Activated CD8-positive, alpha-beta T cell treated with anti-CD3 and anti-CD28 coated beads, Interleukin-2, amount 10 ng/mL, durations not matched to agents 7 days and 5 days (primary cell): ENCODE results near the gene NFYA. TPM values are rescaled to one million over a fixed set of nuclear protein-coding genes. Genes with fewer than 3 reads are reported as not detected.

ENCODE experiments used
- ATAC-seq: fragments of 150-1000 bp; cut with Tn5 transposase; one replicate; pipeline ENCODE4 v1.10.0; 2021; ENCODE audit warnings: moderate library complexity
- CTCF ChIA-PET: fragments of 350-600 bp; sonication (Branson Sonifier 250); formaldehyde crosslinking; loops from one replicate; lab custom pipeline; 2021; ENCODE audit warnings: antibody characterized with exemption; lab: Charles Lee
- POLR2A ChIA-PET: fragments of 350-600 bp; sonication (Branson Sonifier 250); formaldehyde crosslinking; loops from one replicate; lab custom pipeline; 2021; ENCODE audit warnings: antibody characterized with exemption; lab: Charles Lee
- DNase-seq: peaks from one replicate; pipeline ENCODE4 v3.0.0-alpha.2; 2020
- H3K27ac Mint-ChIP-seq: one replicate; pipeline ENCODE4 v1.8.0; 2021; ENCODE audit warnings: mild to moderate bottlenecking, mixed read lengths
- H3K27me3 Mint-ChIP-seq: one replicate; pipeline ENCODE4 v1.8.0; 2021; ENCODE audit warnings: low read depth, mixed read lengths
- H3K36me3 Mint-ChIP-seq: one replicate; pipeline ENCODE4 v1.8.0; 2021; ENCODE audit warnings: low read depth, mixed read lengths
- H3K4me1 Mint-ChIP-seq: one replicate; pipeline ENCODE4 v1.8.0; 2021; ENCODE audit warnings: low read depth, mixed read lengths
- H3K4me3 Mint-ChIP-seq: one replicate; pipeline ENCODE4 v1.8.0; 2021; ENCODE audit warnings: mild to moderate bottlenecking, mixed read lengths
- H3K9me3 Mint-ChIP-seq: one replicate; pipeline ENCODE4 v1.8.0; 2022; ENCODE audit warnings: mixed read lengths; ENCODE audit not compliant: insufficient read depth
- total RNA-seq, 2 experiments: library from RNA; stranded (reverse); gene quantifications; one replicate each; pipeline ENCODE4 v1.2.3, GENCODE V29; 2021

Gene NFYA
- total RNA-seq, 2 experiments from 2014 or later = 32.3 to 32.5 TPM

GRCh38 chr6:41120058-41120457 lies 47.3 kb downstream of the NFYA start:
- ATAC-seq = no peak
- ChIA-PET CTCF (interaction anchor here (0.9 kb wide), 1 partner anchor 40 kb away, joined by 3 read pairs; no protein-coding TSS in a partner anchor), POLR2A (no interaction called here)
- no peak for DNase-seq
- no peaks in the 10 kb centered on the region for H3K27me3 Mint-ChIP-seq
- no peaks in the 10 kb centered on the region for H3K4me1 Mint-ChIP-seq
- H3K27ac Mint-ChIP-seq = no peak overlapping the region
- H3K36me3 Mint-ChIP-seq = peaks cover 3% of the 10 kb centered on the region
- H3K4me3 Mint-ChIP-seq = no peak overlapping the region
- no peaks in the 10 kb centered on the region for H3K9me3 Mint-ChIP-seq

GRCh38 chr6:41122373-41122772 lies 49.6 kb downstream of the NFYA start:
- no peak overlapping the region for H3K27ac Mint-ChIP-seq
- POLR2A ChIA-PET = no interaction called here
- CTCF ChIA-PET = no interaction called here
- H3K27me3 Mint-ChIP-seq = no peaks in the 10 kb centered on the region
- no peak overlapping the region for H3K4me3 Mint-ChIP-seq
- DNase-seq (no peak), ATAC-seq (no peak)
- H3K9me3 Mint-ChIP-seq = no peaks in the 10 kb centered on the region
- no peaks in the 10 kb centered on the region for H3K4me1 Mint-ChIP-seq
- peaks cover 3% of the 10 kb centered on the region for H3K36me3 Mint-ChIP-seq

GRCh38 chr6:41122918-41123317 lies 50.1 kb downstream of the NFYA start:
- ATAC-seq = no peak

GRCh38 chr6:41125282-41125681 lies 52.5 kb downstream of the NFYA start:
- Mint-ChIP-seq H3K9me3 (no peaks in the 10 kb centered on the region), H3K4me3 (no peak overlapping the region), H3K27ac (no peak overlapping the region), H3K36me3 (peaks cover 3% of the 10 kb centered on the region), H3K4me1 (no peaks in the 10 kb centered on the region), H3K27me3 (no peaks in the 10 kb centered on the region)
- POLR2A ChIA-PET = no interaction called here
- DNase-seq (no peak), ATAC-seq (no peak)
- CTCF ChIA-PET = interaction anchor here (0.8 to 1.2 kb wide), 2 partner anchors 12 to 14 kb away, joined by 3 read pairs; no protein-coding TSS in a partner anchor

More at GRCh38 chr6:41122918-41123317, 50.1 kb downstream of the NFYA start:
- Mint-ChIP-seq H3K4me3 (no peak overlapping the region), H3K27ac (no peak overlapping the region), H3K9me3 (no peaks in the 10 kb centered on the region), H3K4me1 (no peaks in the 10 kb centered on the region), H3K27me3 (no peaks in the 10 kb centered on the region), H3K36me3 (peaks cover 3% of the 10 kb centered on the region)
- ChIA-PET POLR2A (no interaction called here), CTCF (no interaction called here)
- no peak for DNase-seq

GRCh38 chr6:41132254-41132653 lies 59.5 kb downstream of the NFYA start:
- Mint-ChIP-seq H3K27me3 (no peaks in the 10 kb centered on the region), H3K4me3 (no peak overlapping the region), H3K36me3 (no peaks in the 10 kb centered on the region), H3K4me1 (peaks cover 9% of the 10 kb centered on the region), H3K27ac (no peak overlapping the region), H3K9me3 (no peaks in the 10 kb centered on the region)
- DNase-seq (no peak), ATAC-seq (no peak)
- ChIA-PET CTCF (interaction anchor here (1.2 to 2.5 kb wide), 2 partner anchors 15 to 50 kb away, joined by 3 to 6 read pairs; no protein-coding TSS in a partner anchor), POLR2A (interaction anchor here (1.1 kb wide), 1 partner anchor 11 kb away, joined by 3 read pairs; no protein-coding TSS in a partner anchor)

- ChIA-PET POLR2A (no interaction called here), CTCF (no interaction called here)
- Mint-ChIP-seq H3K36me3 (no peaks in the 10 kb centered on the region), H3K9me3 (no peaks in the 10 kb centered on the region), H3K27me3 (no peaks in the 10 kb centered on the region), H3K4me3 (no peak overlapping the region), H3K4me1 (peaks cover 9% of the 10 kb centered on the region), H3K27ac (no peak overlapping the region)
- DNase-seq = no peak
- no peak for ATAC-seq
Measured at GRCh38 chr6:41135062-41135832, 62.5 kb downstream of the NFYA start.

- CTCF ChIA-PET = interaction anchor here (1.0 to 2.4 kb wide), 4 partner anchors 11 to 234 kb away, joined by 3 to 8 read pairs (median 4); no protein-coding TSS in a partner anchor
- H3K27ac Mint-ChIP-seq = no peak overlapping the region
- no peak overlapping the region for H3K4me3 Mint-ChIP-seq
- peaks cover 9% of the 10 kb centered on the region for H3K4me1 Mint-ChIP-seq
- POLR2A ChIA-PET = no interaction called here
- ATAC-seq (no peak), DNase-seq (no peak)
- H3K9me3 Mint-ChIP-seq = no peaks in the 10 kb centered on the region
- no peaks in the 10 kb centered on the region for H3K36me3 Mint-ChIP-seq
- H3K27me3 Mint-ChIP-seq = no peaks in the 10 kb centered on the region
Measured at GRCh38 chr6:41136911-41137310, 64.1 kb downstream of the NFYA start.

- Mint-ChIP-seq H3K4me3 (peak overlapping the region; percentile 61), H3K27me3 (no peaks in the 10 kb centered on the region), H3K27ac (peak overlapping the region; percentile 58), H3K9me3 (no peaks in the 10 kb centered on the region), H3K4me1 (peaks cover 19% of the 10 kb centered on the region), H3K36me3 (no peaks in the 10 kb centered on the region)
- peak; percentile 58 for ATAC-seq
- POLR2A ChIA-PET = no interaction called here
- CTCF ChIA-PET = interaction anchor here (0.8 kb wide), 1 partner anchor 15 kb away, joined by 3 read pairs; no protein-coding TSS in a partner anchor
- DNase-seq = no peak
Measured at GRCh38 chr6:41147917-41148316, 75.1 kb downstream of the NFYA start.

Other genes starting within 250 kb of the NFYA start
- gene UNC5CL, start 33.8 kb upstream of the NFYA start, total RNA-seq = 1 to 10 TPM; 1.1 TPM
- gene TSPO2, start 30.5 kb upstream of the NFYA start, total RNA-seq = not detected
- not detected for gene APOBEC2, start 19.8 kb upstream of the NFYA start, total RNA-seq
- gene OARD1, start 618 bp upstream of the NFYA start, total RNA-seq = 10 to 100 TPM; 30.2 to 31.9 TPM
- gene TREML1, start 81.4 kb downstream of the NFYA start, total RNA-seq = not detected
- gene TREM2, start 90.1 kb downstream of the NFYA start, total RNA-seq = not detected
- 10 to 100 TPM; 23.5 to 24.9 TPM for gene TREML2, start 128.2 kb downstream of the NFYA start, total RNA-seq
- gene TREML4, start 155.4 kb downstream of the NFYA start, total RNA-seq = not detected
- gene TREM1, start 213.7 kb downstream of the NFYA start, total RNA-seq = not detected